ENCODE data around the gene CLEC7A.

DNA sequence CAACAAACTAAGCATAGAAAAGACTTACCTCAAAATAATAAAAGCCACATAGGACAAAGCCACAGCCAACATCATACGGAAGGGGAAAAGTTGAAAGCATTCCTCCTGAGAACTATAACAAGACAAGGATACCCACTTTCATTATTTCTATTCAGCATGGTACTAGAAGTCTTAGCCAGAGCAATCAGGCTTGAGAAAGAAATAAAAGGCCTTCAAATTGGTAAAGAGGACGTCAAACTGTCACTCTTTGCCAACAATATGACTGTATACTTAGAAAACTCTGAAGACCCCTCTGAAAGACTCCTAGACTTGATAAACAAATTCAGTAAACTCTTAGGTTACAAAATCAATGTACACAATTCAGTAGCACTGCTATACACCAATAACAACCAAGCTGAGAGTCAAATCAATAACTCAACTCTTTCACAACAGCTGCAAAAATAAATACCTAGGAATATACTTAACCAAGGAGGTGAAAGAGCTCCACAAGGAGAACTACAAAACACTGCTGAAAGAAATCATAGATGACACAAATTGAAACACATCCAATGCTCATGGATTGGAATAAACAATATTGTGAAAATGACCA, 19.6 kb downstream of the CLEC7A start:
- no peak for TF ChIP-seq POLR2A (IDR thresholded peaks at IDR 0.05)
- TF ChIP-seq, protein P1, sequence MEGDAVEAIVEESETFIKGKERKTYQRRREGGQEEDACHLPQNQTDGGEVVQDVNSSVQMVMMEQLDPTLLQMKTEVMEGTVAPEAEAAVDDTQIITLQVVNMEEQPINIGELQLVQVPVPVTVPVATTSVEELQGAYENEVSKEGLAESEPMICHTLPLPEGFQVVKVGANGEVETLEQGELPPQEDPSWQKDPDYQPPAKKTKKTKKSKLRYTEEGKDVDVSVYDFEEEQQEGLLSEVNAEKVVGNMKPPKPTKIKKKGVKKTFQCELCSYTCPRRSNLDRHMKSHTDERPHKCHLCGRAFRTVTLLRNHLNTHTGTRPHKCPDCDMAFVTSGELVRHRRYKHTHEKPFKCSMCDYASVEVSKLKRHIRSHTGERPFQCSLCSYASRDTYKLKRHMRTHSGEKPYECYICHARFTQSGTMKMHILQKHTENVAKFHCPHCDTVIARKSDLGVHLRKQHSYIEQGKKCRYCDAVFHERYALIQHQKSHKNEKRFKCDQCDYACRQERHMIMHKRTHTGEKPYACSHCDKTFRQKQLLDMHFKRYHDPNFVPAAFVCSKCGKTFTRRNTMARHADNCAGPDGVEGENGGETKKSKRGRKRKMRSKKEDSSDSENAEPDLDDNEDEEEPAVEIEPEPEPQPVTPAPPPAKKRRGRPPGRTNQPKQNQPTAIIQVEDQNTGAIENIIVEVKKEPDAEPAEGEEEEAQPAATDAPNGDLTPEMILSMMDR (IDR thresholded peaks at IDR 0.05): no peak

Data from esophagus squamous epithelium (tissue), 4 donors.